ENCODE data around the gene USP11.

Gene USP11

GRCh38 chrX:47202877-47203276, 29.9 kb upstream of the USP11 start:
- DNase-seq (ENCODE audit: low read depth in 1 of 2, low spot score in 1 of 2), result no peak

- DNase-seq (ENCODE audit: low read depth in 1 of 2, low spot score in 1 of 2), result no peak
These were observed 27.8 kb upstream of the USP11 start for GRCh38 chrX:47204970-47205369.

- no peak for DNase-seq (ENCODE audit: low read depth in 1 of 2, low spot score in 1 of 2)
These were observed 26.5 kb upstream of the USP11 start for GRCh38 chrX:47206316-47206715.

GRCh38 chrX:47208108-47208507, 24.7 kb upstream of the USP11 start:
- no peak for DNase-seq (ENCODE audit: low read depth in 1 of 2, low spot score in 1 of 2)

- DNase-seq (ENCODE audit: low read depth in 1 of 2, low spot score in 1 of 2), result no peak
These were observed 23.1 kb upstream of the USP11 start for GRCh38 chrX:47209508-47210238.

DNA sequence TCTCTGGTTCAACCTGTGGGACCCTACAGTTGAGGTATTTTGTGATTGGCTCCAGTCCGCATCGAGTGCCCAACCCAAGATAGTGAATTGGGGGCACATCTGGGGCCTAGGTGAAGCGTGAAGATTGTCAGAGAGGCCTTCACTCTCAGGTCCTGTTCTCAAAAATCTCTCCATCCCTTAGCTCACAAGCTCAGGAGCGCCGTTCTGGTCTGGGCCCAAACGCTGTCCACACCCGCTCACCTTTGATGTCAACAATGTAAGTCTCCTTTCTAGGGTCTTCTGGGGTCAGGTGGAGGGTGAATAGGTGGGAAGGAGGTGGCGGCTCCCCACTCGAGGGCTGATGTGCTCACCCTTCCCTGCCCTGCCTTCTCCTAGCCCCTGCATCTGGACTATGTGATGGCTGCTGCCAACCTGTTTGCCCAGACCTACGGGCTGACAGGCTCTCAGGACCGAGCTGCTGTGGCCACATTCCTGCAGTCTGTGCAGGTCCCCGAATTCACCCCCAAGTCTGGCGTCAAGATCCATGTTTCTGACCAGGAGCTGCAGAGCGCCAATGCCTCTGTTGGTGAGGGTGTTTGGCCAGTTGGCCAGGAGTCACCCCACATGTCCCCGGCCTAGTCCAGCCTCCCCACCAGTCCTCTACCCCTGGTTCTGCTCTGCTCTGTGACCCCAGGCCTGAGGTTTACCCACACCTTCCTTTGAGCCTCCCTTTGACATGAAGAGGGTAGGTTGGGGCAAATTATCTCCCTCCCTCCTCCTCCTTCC, 22.0 kb upstream of the USP11 start:
- DNase-seq (ENCODE audit: low read depth in 1 of 2, low spot score in 1 of 2), result no peak

DNA sequence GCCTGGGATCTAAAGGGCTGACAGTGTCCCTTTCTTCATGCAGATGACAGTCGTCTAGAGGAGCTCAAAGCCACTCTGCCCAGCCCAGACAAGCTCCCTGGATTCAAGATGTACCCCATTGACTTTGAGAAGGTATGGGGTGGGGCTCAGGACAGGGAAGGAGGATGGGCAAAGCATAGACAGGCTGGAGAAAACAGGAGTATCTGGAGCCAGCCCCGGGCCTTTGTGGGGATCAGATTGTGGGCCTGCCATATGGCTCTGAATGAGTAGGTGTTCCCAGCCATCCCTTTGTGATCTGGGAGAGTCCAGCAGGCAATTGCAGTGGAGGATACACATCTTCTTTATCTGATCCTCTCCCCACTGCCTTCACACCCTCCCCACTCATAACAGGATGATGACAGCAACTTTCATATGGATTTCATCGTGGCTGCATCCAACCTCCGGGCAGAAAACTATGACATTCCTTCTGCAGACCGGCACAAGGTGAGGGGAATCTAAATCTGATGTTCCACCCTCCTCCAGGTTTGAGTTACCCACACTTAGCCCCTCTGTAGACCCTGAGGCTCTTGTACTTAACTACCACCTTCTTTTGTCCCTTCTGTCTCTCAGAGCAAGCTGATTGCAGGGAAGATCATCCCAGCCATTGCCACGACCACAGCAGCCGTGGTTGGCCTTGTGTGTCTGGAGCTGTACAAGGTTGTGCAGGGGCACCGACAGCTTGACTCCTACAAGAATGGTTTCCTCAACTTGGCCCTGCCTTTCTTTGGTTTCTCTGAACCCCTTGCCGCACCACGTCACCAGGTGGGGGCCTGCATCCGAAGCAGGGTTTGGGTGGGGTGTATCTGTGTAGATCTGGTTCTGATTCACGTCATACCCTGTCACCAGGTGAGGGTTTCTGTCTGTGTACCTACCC, 20.2 kb upstream of the USP11 start:
- DNase-seq (ENCODE audit: low read depth in 1 of 2, low spot score in 1 of 2), result no peak

GRCh38 chrX:47214435-47215077, 18.3 kb upstream of the USP11 start:
- no peak for DNase-seq (ENCODE audit: low read depth in 1 of 2, low spot score in 1 of 2)

GRCh38 chrX:47215291-47215900, 17.4 kb upstream of the USP11 start:
- DNase-seq (ENCODE audit: low read depth in 1 of 2, low spot score in 1 of 2), result no peak

GRCh38 chrX:47216393-47216925, 16.4 kb upstream of the USP11 start:
- no peak for DNase-seq (ENCODE audit: low read depth in 1 of 2, low spot score in 1 of 2)

- DNase-seq (ENCODE audit: low read depth in 1 of 2, low spot score in 1 of 2), result peak in 1 of 2 donors; percentile 3
These were observed 15.5 kb upstream of the USP11 start for GRCh38 chrX:47217121-47217851.

- peak; percentile 87 to 89 for DNase-seq (ENCODE audit: low read depth in 1 of 2, low spot score in 1 of 2)
These were observed 14.9 kb upstream of the USP11 start for GRCh38 chrX:47217852-47218279.

DNA sequence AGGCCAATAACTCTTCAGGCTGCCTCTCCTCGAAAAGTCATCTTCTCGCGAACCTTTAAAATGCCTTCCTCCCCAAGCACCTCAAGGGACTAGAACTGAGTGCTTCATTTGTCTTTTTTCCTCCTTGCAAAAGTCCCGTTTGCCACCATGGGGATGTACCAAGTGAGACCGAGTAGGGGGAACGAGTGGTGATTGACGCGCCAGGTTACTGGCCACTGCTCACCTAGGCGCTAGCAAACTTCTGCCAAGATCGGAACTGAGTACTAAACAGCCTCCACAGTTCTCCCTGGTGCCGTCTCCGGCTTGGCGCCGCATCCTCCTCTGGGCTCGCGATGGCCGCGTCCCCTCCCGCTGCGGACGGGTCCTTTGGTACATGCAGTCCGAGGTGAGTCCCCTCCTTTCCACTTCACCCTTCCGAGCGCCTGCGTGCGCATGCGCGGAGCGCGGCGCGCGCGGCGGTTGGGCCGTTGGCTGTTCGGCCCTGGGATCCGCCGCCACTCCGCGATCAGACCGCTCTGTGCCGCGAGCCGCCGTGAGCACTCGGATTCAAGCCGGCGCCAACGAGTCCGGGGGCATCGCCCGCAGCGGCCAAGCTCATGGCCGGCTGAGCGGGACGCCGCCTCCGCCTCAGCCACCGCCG, 14.4 kb upstream of the USP11 start, which contains the start of gene CDK16:
Gene CDK16, plus strand, starts transcription at position 402 of the 640 bp plus-strand sequence. CDS start 4,877 bp downstream, outside the sequence.
- peak; percentile 51 to 53 for DNase-seq (ENCODE audit: low read depth in 1 of 2, low spot score in 1 of 2)

GRCh38 chrX:47218920-47219815, 13.6 kb upstream of the USP11 start:
- DNase-seq (ENCODE audit: low read depth in 1 of 2, low spot score in 1 of 2), result peak; percentile 16 to 32

- no peak for DNase-seq (ENCODE audit: low read depth in 1 of 2, low spot score in 1 of 2)
These were observed 11.1 kb upstream of the USP11 start for GRCh38 chrX:47221756-47222155.

DNA sequence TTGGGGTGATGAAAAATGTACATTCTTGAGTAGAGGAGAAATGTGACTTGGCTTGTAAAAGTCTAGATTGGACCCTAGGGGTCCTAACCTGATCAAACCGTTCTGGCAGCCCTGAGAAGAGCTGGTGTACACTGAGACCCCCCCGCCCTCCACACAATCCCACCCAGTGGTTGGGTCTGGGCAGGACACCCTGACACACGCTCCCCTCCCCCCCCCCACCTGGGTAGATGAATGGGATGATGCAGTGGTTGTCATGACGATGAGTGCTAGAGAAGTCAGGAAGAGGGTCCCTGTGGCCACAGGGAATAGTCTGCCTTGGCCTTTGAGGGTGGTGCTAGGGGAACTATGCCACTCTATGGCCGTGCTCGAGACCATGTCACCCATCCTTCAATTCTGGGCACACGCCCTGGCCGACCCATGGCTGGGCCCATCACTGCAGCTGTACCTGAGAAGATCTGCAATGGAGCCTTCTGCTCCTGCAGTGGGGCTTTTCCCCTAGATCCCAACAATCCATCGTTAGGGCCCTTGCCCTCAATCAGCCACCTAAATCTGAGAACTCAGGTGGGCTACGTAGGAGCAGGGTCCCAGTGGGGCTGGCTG, 10.0 kb upstream of the USP11 start:
- DNase-seq (ENCODE audit: low read depth in 1 of 2, low spot score in 1 of 2), result no peak

- DNase-seq (ENCODE audit: low read depth in 1 of 2, low spot score in 1 of 2), result no peak
These were observed 9.1 kb upstream of the USP11 start for GRCh38 chrX:47223476-47224250.

All from stimulated activated CD4-positive, alpha-beta T cell treated with anti-CD3 and anti-CD28 coated beads, Interleukin-15, amount 100 ng/mL, for 1 hour (primary cell).